HG03342 (cell line): ENCODE results near the gene HMX1.

ENCODE experiments used
- ATAC-seq: cut with Tn5 transposase; IDR thresholded peaks from one replicate; pipeline ENCODE4 v1.9.1; 2021; ENCODE audit warnings: mild to moderate bottlenecking, moderate library complexity; ENCODE audit not compliant: unreplicated experiment

Gene HMX1

GRCh38 chr4:8869002-8869897 is 2.4 kb downstream of the HMX1 start:
- no peak for ATAC-seq

GRCh38 chr4:8868321-8869001 is 3.2 kb downstream of the HMX1 start:
- no peak for ATAC-seq

- ATAC-seq, result no peak
Measured at GRCh38 chr4:8867624-8868320, 3.9 kb downstream of the HMX1 start.

- no peak for ATAC-seq
Measured at GRCh38 chr4:8866828-8867623, 4.6 kb downstream of the HMX1 start.

GRCh38 chr4:8866421-8866820 is 5.2 kb downstream of the HMX1 start:
- ATAC-seq, result no peak

GRCh38 chr4:8865681-8866310 is 5.8 kb downstream of the HMX1 start:
- ATAC-seq, result no peak

- ATAC-seq, result no peak
Measured at GRCh38 chr4:8864912-8865680, 6.5 kb downstream of the HMX1 start.

- no peak for ATAC-seq
Measured at GRCh38 chr4:8863686-8864682, 7.7 kb downstream of the HMX1 start.

GRCh38 chr4:8862800-8863685 is 8.6 kb downstream of the HMX1 start:
- no peak for ATAC-seq

GRCh38 chr4:8862334-8862733 is 9.3 kb downstream of the HMX1 start:
- no peak for ATAC-seq

GRCh38 chr4:8861576-8862295 is 9.9 kb downstream of the HMX1 start:
- ATAC-seq, result no peak

- ATAC-seq, result no peak
Measured at GRCh38 chr4:8860892-8861575, 10.6 kb downstream of the HMX1 start.

GRCh38 chr4:8860096-8860891 is 11.3 kb downstream of the HMX1 start:
- ATAC-seq, result no peak

GRCh38 chr4:8859550-8860095 is 12.0 kb downstream of the HMX1 start:
- ATAC-seq, result no peak

- ATAC-seq, result no peak
Measured at GRCh38 chr4:8858701-8859210, 12.9 kb downstream of the HMX1 start.
